Measurements from ENCODE around the gene FZD10. TPM values are rescaled to one million over a fixed set of nuclear protein-coding genes. Genes with fewer than 3 reads are reported as not detected.

FZD10 gene
- polyA plus RNA-seq, 3 donors: not detected

DNA sequence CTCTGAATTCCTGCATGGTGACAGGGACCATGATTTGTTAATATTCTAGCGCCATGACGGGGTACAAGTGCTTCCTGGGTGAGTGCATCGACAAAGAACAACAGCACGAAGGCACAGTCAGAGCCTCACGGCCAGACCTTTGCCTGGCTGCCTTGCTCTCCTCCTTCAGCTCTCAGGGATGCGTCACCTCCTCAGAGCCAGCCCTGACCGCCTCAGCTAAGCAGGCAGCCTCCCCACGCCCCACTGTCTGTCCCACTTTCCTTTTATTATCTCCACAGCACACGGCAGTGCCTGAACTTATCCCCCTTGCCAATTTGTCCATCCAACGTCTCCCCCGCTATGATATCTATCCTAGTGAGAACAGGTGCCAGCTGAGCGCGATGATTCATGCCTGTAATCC, 16.5 kb upstream of the FZD10 start:
- Histone ChIP-seq H3K9ac (ENCODE audit: insufficient read depth, low read length, poor library complexity, severe bottlenecking) (no peak overlapping the region), H3K27ac (ENCODE audit: low read depth in 1 of 2, low read length in 2 of 2) (no peak overlapping the region), H3K4me1 (ENCODE audit: control insufficient read depth in 1 of 2, insufficient read depth in 2 of 2, low read length in 2 of 2) (no peaks in the 10 kb centered on the region), H3K9me3 (replicated peaks in 1 of 2; ENCODE audit: control insufficient read depth in 1 of 2, insufficient read depth in 1 of 2, low read length in 2 of 2) (no peaks in the 10 kb centered on the region), H3K36me3 (replicated peaks in 1 of 2; ENCODE audit: control insufficient read depth in 1 of 2, insufficient read depth in 2 of 2, low read length in 2 of 2) (no peaks in the 10 kb centered on the region), H3K27me3 (ENCODE audit: control insufficient read depth in 2 of 2, insufficient read depth in 2 of 2, low read length in 2 of 2) (no peaks in the 10 kb centered on the region), H3K4me3 (replicated peaks in 1 of 3; ENCODE audit: low read depth in 2 of 3, low read length in 3 of 3) (no peak overlapping the region), H3K4me2 (replicated peaks; ENCODE audit: extremely low read depth, low read length, poor library complexity, severe bottlenecking) (no peak overlapping the region), H2AFZ (ENCODE audit: insufficient read depth, low read depth, low read length, poor library complexity, severe bottlenecking) (no peak overlapping the region), H4K20me1 (ENCODE audit: insufficient read depth, low read length) (no peaks in the 10 kb centered on the region), H3K79me2 (ENCODE audit: insufficient read depth, low read length) (no peaks in the 10 kb centered on the region)
- peaks cover 0 to 14% (median 9%) of the 10 kb centered on the region in 3 donors for H3K27me3 Mint-ChIP-seq (ENCODE audit: low read depth in 3 of 3)
- no peaks in the 10 kb centered on the region for H3K4me1 Mint-ChIP-seq
- no peak for DNase-seq
- TF ChIP-seq, protein P1, sequence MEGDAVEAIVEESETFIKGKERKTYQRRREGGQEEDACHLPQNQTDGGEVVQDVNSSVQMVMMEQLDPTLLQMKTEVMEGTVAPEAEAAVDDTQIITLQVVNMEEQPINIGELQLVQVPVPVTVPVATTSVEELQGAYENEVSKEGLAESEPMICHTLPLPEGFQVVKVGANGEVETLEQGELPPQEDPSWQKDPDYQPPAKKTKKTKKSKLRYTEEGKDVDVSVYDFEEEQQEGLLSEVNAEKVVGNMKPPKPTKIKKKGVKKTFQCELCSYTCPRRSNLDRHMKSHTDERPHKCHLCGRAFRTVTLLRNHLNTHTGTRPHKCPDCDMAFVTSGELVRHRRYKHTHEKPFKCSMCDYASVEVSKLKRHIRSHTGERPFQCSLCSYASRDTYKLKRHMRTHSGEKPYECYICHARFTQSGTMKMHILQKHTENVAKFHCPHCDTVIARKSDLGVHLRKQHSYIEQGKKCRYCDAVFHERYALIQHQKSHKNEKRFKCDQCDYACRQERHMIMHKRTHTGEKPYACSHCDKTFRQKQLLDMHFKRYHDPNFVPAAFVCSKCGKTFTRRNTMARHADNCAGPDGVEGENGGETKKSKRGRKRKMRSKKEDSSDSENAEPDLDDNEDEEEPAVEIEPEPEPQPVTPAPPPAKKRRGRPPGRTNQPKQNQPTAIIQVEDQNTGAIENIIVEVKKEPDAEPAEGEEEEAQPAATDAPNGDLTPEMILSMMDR (IDR thresholded peaks at IDR 0.05): no peak
- H3K36me3 Mint-ChIP-seq: no peaks in the 10 kb centered on the region
- H3K4me3 Mint-ChIP-seq: no peak overlapping the region
- H3K9me3 Mint-ChIP-seq: peaks cover 0 to 2% (median 0%) of the 10 kb centered on the region in 7 donors
- no peak overlapping the region for H3K27ac Mint-ChIP-seq
- WGBS (ENCODE audit: insufficient coverage): 58% methylated on average over 8 of the region's 13 CpGs
- intact Hi-C loops (cut with micrococcal nuclease): no loop called here

DNA sequence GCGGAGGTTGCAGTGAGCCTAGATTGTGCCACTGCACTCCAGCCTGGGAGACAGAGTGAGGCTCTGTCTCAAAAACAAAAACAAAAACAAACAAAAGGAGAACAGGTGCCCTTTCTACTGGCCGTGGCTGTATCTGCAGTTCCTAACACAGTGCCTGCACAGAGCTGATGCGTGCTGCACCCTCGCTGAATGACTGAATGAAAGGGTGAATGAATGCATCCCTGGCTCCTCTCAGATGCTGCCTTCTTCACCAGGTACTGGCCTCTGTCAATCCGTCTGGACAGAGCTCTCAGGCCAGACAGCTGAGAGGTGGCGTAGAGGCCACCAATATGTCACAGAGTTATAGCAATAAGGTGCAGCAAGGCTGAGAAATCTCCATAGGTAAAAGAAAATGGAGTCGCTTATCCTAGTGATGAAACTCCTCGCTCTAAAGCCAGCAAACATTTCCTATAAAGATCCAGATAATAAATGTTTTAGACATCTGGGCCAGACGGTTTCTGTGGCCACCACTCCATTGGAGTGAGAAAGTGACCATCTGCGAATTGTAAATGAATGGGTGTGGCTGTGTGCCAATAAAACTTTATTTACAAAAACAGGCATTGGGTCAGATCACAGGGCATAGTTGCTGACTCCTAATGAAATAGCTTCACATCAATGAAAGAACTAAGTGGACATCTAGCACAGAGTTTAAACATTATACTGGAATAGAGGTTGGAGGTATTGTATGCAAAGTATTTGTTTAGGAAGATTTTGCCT, 15.9 kb upstream of the FZD10 start:
- Mint-ChIP-seq H3K27ac (no peak overlapping the region), H3K4me3 (no peak overlapping the region), H3K4me1 (no peaks in the 10 kb centered on the region), H3K36me3 (no peaks in the 10 kb centered on the region), H3K9me3 (peaks cover 0 to 2% (median 0%) of the 10 kb centered on the region in 7 donors), H3K27me3 (ENCODE audit: low read depth in 3 of 3) (peaks cover 0 to 14% (median 9%) of the 10 kb centered on the region in 3 donors)
- 54% methylated on average over 5 of the region's 10 CpGs for WGBS (ENCODE audit: insufficient coverage)
- Histone ChIP-seq H2AFZ (ENCODE audit: insufficient read depth, low read depth, low read length, poor library complexity, severe bottlenecking) (no peak overlapping the region), H3K9me3 (replicated peaks in 1 of 2; ENCODE audit: control insufficient read depth in 1 of 2, insufficient read depth in 1 of 2, low read length in 2 of 2) (no peaks in the 10 kb centered on the region), H3K4me1 (ENCODE audit: control insufficient read depth in 1 of 2, insufficient read depth in 2 of 2, low read length in 2 of 2) (no peaks in the 10 kb centered on the region), H3K4me2 (replicated peaks; ENCODE audit: extremely low read depth, low read length, poor library complexity, severe bottlenecking) (no peak overlapping the region), H3K79me2 (ENCODE audit: insufficient read depth, low read length) (no peaks in the 10 kb centered on the region), H3K27me3 (ENCODE audit: control insufficient read depth in 2 of 2, insufficient read depth in 2 of 2, low read length in 2 of 2) (no peaks in the 10 kb centered on the region), H3K4me3 (replicated peaks in 1 of 3; ENCODE audit: low read depth in 2 of 3, low read length in 3 of 3) (no peak overlapping the region), H3K36me3 (replicated peaks in 1 of 2; ENCODE audit: control insufficient read depth in 1 of 2, insufficient read depth in 2 of 2, low read length in 2 of 2) (no peaks in the 10 kb centered on the region), H3K27ac (ENCODE audit: low read depth in 1 of 2, low read length in 2 of 2) (no peak overlapping the region), H4K20me1 (ENCODE audit: insufficient read depth, low read length) (no peaks in the 10 kb centered on the region), H3K9ac (ENCODE audit: insufficient read depth, low read length, poor library complexity, severe bottlenecking) (no peak overlapping the region)
- TF ChIP-seq, protein P1 (IDR thresholded peaks at IDR 0.05): no peak
- DNase-seq: no peak
- intact Hi-C loops (cut with micrococcal nuclease): no loop called here
